Lower leg skin (tissue), 3 donors: ENCODE data around the gene CHST15.

Experiments
- POLR2A ChIP-seq, 2 donors: fragments of 450-650 bp; IDR thresholded peaks; one replicate each; pipeline ENCODE4 v1.6.1; 2016 to 2017; ENCODE audit warnings: antibody characterized with exemption in 2 of 2, mild to moderate bottlenecking in 1 of 2, moderate library complexity in 1 of 2
- TF ChIP-seq, protein P1 (sequence below), 3 donors: fragments of 450-650 bp; IDR thresholded peaks; one replicate each; pipeline ENCODE4 v1.5.1; 2016; ENCODE audit warnings: antibody characterized with exemption in 3 of 3, mild to moderate bottlenecking in 3 of 3, moderate library complexity in 2 of 3

DNA sequence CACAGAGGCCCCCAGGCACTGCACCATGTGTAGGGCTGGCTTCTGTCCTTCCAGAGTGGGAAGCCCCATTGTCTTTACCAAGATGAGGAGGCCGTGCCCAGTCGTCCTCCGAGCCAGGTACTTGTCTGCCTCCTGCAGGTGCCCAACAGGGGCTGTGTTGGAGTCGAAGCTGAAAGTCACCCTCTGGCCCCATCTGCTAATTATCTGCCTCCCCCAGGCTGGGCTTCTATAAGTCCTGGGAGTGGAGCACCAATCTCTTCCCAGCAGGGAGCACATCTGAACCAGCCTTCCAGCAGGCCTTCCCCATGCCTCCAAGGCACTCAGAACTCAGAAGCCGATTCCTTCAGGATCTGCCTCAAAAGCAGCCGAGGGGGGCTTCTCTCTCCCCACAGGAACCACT lies 11.6 kb upstream of the CHST15 start:
- TF ChIP-seq, protein P1, sequence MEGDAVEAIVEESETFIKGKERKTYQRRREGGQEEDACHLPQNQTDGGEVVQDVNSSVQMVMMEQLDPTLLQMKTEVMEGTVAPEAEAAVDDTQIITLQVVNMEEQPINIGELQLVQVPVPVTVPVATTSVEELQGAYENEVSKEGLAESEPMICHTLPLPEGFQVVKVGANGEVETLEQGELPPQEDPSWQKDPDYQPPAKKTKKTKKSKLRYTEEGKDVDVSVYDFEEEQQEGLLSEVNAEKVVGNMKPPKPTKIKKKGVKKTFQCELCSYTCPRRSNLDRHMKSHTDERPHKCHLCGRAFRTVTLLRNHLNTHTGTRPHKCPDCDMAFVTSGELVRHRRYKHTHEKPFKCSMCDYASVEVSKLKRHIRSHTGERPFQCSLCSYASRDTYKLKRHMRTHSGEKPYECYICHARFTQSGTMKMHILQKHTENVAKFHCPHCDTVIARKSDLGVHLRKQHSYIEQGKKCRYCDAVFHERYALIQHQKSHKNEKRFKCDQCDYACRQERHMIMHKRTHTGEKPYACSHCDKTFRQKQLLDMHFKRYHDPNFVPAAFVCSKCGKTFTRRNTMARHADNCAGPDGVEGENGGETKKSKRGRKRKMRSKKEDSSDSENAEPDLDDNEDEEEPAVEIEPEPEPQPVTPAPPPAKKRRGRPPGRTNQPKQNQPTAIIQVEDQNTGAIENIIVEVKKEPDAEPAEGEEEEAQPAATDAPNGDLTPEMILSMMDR (IDR thresholded peaks at IDR 0.05): no peak
- no peak for TF ChIP-seq POLR2A (IDR thresholded peaks at IDR 0.05)
